ENCODE results near the gene BEND7. TPM values are rescaled to one million over a fixed set of nuclear protein-coding genes. Genes with fewer than 3 reads are reported as not detected.

Gene BEND7
- polyA plus RNA-seq, 1 donor: 40.7 TPM

Other genes starting within 250 kb of the BEND7 start
- gene PHYH, start 228.9 kb downstream of the BEND7 start, polyA plus RNA-seq (ENCODE audit: insufficient read length): 26.4 TPM
- gene SEPHS1, start 180.7 kb downstream of the BEND7 start, polyA plus RNA-seq (ENCODE audit: insufficient read length): 129 TPM
- gene PRPF18, start 58.0 kb upstream of the BEND7 start, polyA plus RNA-seq (ENCODE audit: insufficient read length): 28.3 TPM

All from left kidney (tissue), 1 donor.